Measurements from ENCODE around the gene RGL1. TPM values are rescaled to one million over a fixed set of nuclear protein-coding genes. Genes with fewer than 3 reads are reported as not detected.

RGL1 gene
- total and polyA plus RNA-seq, 9 of the 15 experiments (the other 6 are each of a cell fraction or from before 2014, with no cell fraction given) = under 0.01 to 0.07 (median 0.04) TPM

GRCh38 chr1:183821309-183821888 is 16.5 kb downstream of the RGL1 start:
- H2AFZ ChIP-seq (ENCODE audit: low read depth, low read length) = no peak overlapping the region
- CTCF ChIA-PET (ENCODE audit: low intra/inter-chr PET ratio) = no interaction called here
- DNase-seq (ENCODE audit: extremely low read depth in 1 of 4, low spot score in 3 of 4) (no peak), FAIRE-seq (no peak), ATAC-seq (no peak)
- no peaks in the 10 kb centered on the region for H3K36me3 ChIP-seq (ENCODE audit: control insufficient read depth, insufficient read depth, low read length)
- no peaks in the 10 kb centered on the region for H3K79me2 ChIP-seq (ENCODE audit: control insufficient read depth, insufficient read depth, low read length)
- no peak overlapping the region for H3K9ac ChIP-seq (ENCODE audit: insufficient read depth in 1 of 2, low read depth in 2 of 2, low read length in 2 of 2)
- no peaks in the 10 kb centered on the region for H3K9me3 ChIP-seq (replicated peaks; ENCODE audit: control insufficient read depth, insufficient read depth, low read depth, low read length)
- no peaks in the 10 kb centered on the region for H3K4me1 ChIP-seq (replicated peaks in 1 of 2; ENCODE audit: control insufficient read depth in 2 of 2, insufficient read depth in 2 of 2, low read length in 2 of 2)
- no peak overlapping the region for H3K27ac ChIP-seq (ENCODE audit: extremely low read depth, low read depth, low read length)
- no peak overlapping the region for H3K4me2 ChIP-seq (ENCODE audit: insufficient read depth, low read length)
- TF ChIP-seq BDP1 (IDR thresholded peaks at IDR 0.05; ENCODE audit: insufficient read depth, insufficient read length) (no peak), SMARCB1 (IDR thresholded peaks at IDR 0.05; ENCODE audit: insufficient read length, low read depth) (no peak), TRIM28 (IDR thresholded peaks at IDR 0.05) (no peak), PYGO2 (tag; IDR thresholded peaks at IDR 0.05) (no peak), KLF16 (IDR thresholded peaks at IDR 0.05) (no peak), NRF1 (conservative IDR thresholded peaks at IDR 0.05 in 1 of 2, IDR thresholded peaks at IDR 0.05 in 1 of 2) (no peak), NFATC3 (IDR thresholded peaks at IDR 0.05) (no peak), ZFP36 (IDR thresholded peaks at IDR 0.05; ENCODE audit: low read depth, low read length, partially characterized antibody) (no peak), ZNF778 (CRISPR knock-in tag; IDR thresholded peaks at IDR 0.05) (no peak), DEAF1 (CRISPR knock-in tag; IDR thresholded peaks at IDR 0.05) (no peak), CREB5 (CRISPR knock-in tag; IDR thresholded peaks at IDR 0.05) (no peak), SUPT5H (IDR thresholded peaks at IDR 0.05) (no peak)
- intact Hi-C loops (cut with micrococcal nuclease) = no loop called here
- no peak overlapping the region for H3K4me3 ChIP-seq
- H4K20me1 ChIP-seq (replicated peaks; ENCODE audit: control insufficient read depth, insufficient read depth, low read length) = no peaks in the 10 kb centered on the region
- H3K27me3 ChIP-seq (ENCODE audit: control insufficient read depth in 2 of 2, insufficient read depth in 2 of 2, low read length in 2 of 2) = peaks cover 0 to 3% of the 10 kb centered on the region in 2 experiments; a peak in 1 of 5 replicates
- BruUV-seq (replicated peaks) = no TSS peak
- WGBS (ENCODE audit: insufficient coverage, low coverage, missing lambda C conversion rate) = 5% methylated on average over 1 of the region's 1 CpG
- POLR2A ChIA-PET = no interaction called here
- in situ Hi-C loops (cut with MboI) = no loop called here
- H3K9me1 ChIP-seq (ENCODE audit: control insufficient read depth, insufficient read depth, low read length) = no peaks in the 10 kb centered on the region

All from K562 (cell line).